Neural crest cell (in vitro differentiated cells): ENCODE data around the gene RABGEF1. TPM values are rescaled to one million over a fixed set of nuclear protein-coding genes. Genes with fewer than 3 reads are reported as not detected.
"Not testable (repeated sequence)": the region's sequence is repeated elsewhere in the genome, so short reads cannot be mapped to it uniquely, and the experiment has no call there.

Experiments used
- DNase-seq: peaks from one replicate; pipeline ENCODE4 v3.0.0; 2021; ENCODE audit warnings: low read depth, mixed read lengths, low spot score
- H3K27ac Mint-ChIP-seq: one replicate; pipeline ENCODE4 v1.8.0; 2021; ENCODE audit warnings: mild to moderate bottlenecking, mixed read lengths; ENCODE audit not compliant: unreplicated experiment
- H3K27me3 Mint-ChIP-seq: 2 replicates; pipeline ENCODE4 v1.8.0; 2021; ENCODE audit warnings: low read depth, mild to moderate bottlenecking, mixed read lengths
- H3K36me3 Mint-ChIP-seq: 2 replicates; pipeline ENCODE4 v1.8.0; 2021; ENCODE audit warnings: low read depth, mild to moderate bottlenecking, mixed read lengths
- H3K4me1 Mint-ChIP-seq: 2 replicates; pipeline ENCODE4 v1.8.0; 2021; ENCODE audit warnings: mixed read lengths
- H3K4me3 Mint-ChIP-seq: one replicate; pipeline ENCODE4 v1.8.0; 2021; ENCODE audit warnings: mild to moderate bottlenecking, mixed read lengths
- H3K9me3 Mint-ChIP-seq: 2 replicates; pipeline ENCODE4 v1.8.0; 2021; ENCODE audit warnings: mixed read lengths
- CTCF ChIP-seq: fragments of 200-600 bp; sonication (generic); conservative IDR thresholded peaks from 2 replicates; pipeline ENCODE4 v1.5.0; 2021; ENCODE audit warnings: antibody characterized with exemption, mild to moderate bottlenecking
- total RNA-seq: library from RNA; stranded (reverse); gene quantifications from 2 replicates; pipeline ENCODE4 v1.2.1, GENCODE V29; 2021

Gene RABGEF1
- total RNA-seq, 1 donor from 2014 or later = 17.7 TPM

GRCh38 chr7:66697449-66698438, 42.8 kb upstream of the RABGEF1 start:
- H3K9me3 Mint-ChIP-seq = no peaks in the 10 kb centered on the region
- H3K4me1 Mint-ChIP-seq = no peaks in the 10 kb centered on the region
- no peak for DNase-seq
- peaks cover 5% of the 10 kb centered on the region for H3K36me3 Mint-ChIP-seq
- no peak for TF ChIP-seq CTCF
- H3K4me3 Mint-ChIP-seq = no peak overlapping the region
- H3K27ac Mint-ChIP-seq = peak overlapping the region; percentile 75
- H3K27me3 Mint-ChIP-seq = no peaks in the 10 kb centered on the region

GRCh38 chr7:66698652-66699205, 41.8 kb upstream of the RABGEF1 start:
- Mint-ChIP-seq H3K27me3 (no peaks in the 10 kb centered on the region), H3K9me3 (no peaks in the 10 kb centered on the region), H3K4me3 (no peak overlapping the region), H3K27ac (no peak overlapping the region), H3K4me1 (no peaks in the 10 kb centered on the region), H3K36me3 (peaks cover 5% of the 10 kb centered on the region)
- no peak for DNase-seq
- TF ChIP-seq CTCF = no peak

GRCh38 chr7:66699998-66700397, 40.5 kb upstream of the RABGEF1 start:
- Mint-ChIP-seq H3K27me3 (no peaks in the 10 kb centered on the region), H3K36me3 (no peaks in the 10 kb centered on the region), H3K4me1 (no peaks in the 10 kb centered on the region), H3K4me3 (no peak overlapping the region), H3K27ac (no peak overlapping the region), H3K9me3 (no peaks in the 10 kb centered on the region)
- no peak for TF ChIP-seq CTCF
- no peak for DNase-seq

- no peak for TF ChIP-seq CTCF
- no peak for DNase-seq
- Mint-ChIP-seq H3K4me3 (no peak overlapping the region), H3K27me3 (no peaks in the 10 kb centered on the region), H3K27ac (no peak overlapping the region), H3K36me3 (no peaks in the 10 kb centered on the region), H3K4me1 (no peaks in the 10 kb centered on the region), H3K9me3 (no peaks in the 10 kb centered on the region)
Measured at GRCh38 chr7:66700633-66701131, 39.9 kb upstream of the RABGEF1 start.

GRCh38 chr7:66707825-66708224, 32.7 kb upstream of the RABGEF1 start:
- H3K27ac Mint-ChIP-seq = no peak overlapping the region
- H3K36me3 Mint-ChIP-seq = peaks cover 29% of the 10 kb centered on the region
- no peak for TF ChIP-seq CTCF
- no peak overlapping the region for H3K4me3 Mint-ChIP-seq
- H3K4me1 Mint-ChIP-seq = no peaks in the 10 kb centered on the region
- peaks cover 5% of the 10 kb centered on the region for H3K9me3 Mint-ChIP-seq
- no peaks in the 10 kb centered on the region for H3K27me3 Mint-ChIP-seq
- DNase-seq = no peak

GRCh38 chr7:66710752-66711151, 29.8 kb upstream of the RABGEF1 start:
- H3K27me3 Mint-ChIP-seq, H3K4me3 Mint-ChIP-seq, H3K4me1 Mint-ChIP-seq, DNase-seq, H3K27ac Mint-ChIP-seq: not testable (repeated sequence)
- Mint-ChIP-seq H3K36me3 (peaks cover 50% of the 10 kb centered on the region), H3K9me3 (peaks cover 12% of the 10 kb centered on the region)
